ENCODE measurements around the gene MPHOSPH9. TPM values are rescaled to one million over a fixed set of nuclear protein-coding genes. Genes with fewer than 3 reads are reported as not detected.

The MPHOSPH9 gene
- total and polyA plus RNA-seq, 8 donors, result 3.3 to 13.4 (median 6.8) TPM

- no peaks in the 10 kb centered on the region for H3K27me3 ChIP-seq
- peak; percentile 62 to 79 (median 74) for ATAC-seq
- peak in 2 of 6 donors; percentile 24 to 26 for DNase-seq
- intact Hi-C loops (cut with DNase I), result no loop called here
- TF ChIP-seq, protein P1, sequence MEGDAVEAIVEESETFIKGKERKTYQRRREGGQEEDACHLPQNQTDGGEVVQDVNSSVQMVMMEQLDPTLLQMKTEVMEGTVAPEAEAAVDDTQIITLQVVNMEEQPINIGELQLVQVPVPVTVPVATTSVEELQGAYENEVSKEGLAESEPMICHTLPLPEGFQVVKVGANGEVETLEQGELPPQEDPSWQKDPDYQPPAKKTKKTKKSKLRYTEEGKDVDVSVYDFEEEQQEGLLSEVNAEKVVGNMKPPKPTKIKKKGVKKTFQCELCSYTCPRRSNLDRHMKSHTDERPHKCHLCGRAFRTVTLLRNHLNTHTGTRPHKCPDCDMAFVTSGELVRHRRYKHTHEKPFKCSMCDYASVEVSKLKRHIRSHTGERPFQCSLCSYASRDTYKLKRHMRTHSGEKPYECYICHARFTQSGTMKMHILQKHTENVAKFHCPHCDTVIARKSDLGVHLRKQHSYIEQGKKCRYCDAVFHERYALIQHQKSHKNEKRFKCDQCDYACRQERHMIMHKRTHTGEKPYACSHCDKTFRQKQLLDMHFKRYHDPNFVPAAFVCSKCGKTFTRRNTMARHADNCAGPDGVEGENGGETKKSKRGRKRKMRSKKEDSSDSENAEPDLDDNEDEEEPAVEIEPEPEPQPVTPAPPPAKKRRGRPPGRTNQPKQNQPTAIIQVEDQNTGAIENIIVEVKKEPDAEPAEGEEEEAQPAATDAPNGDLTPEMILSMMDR (IDR thresholded peaks at IDR 0.05), result no peak
- no peaks in the 10 kb centered on the region for H3K9me3 ChIP-seq
- no peaks in the 10 kb centered on the region for H3K36me3 ChIP-seq
- H3K27ac ChIP-seq, result no peak overlapping the region
- no peak overlapping the region for H3K4me3 ChIP-seq
- FAIRE-seq, result peak; percentile 53
- 73 to 83% methylated on average over 8 of the region's 8 CpGs for WGBS, 2 donors
- H3K4me1 ChIP-seq, result peaks cover 0 to 4% (median 0%) of the 10 kb centered on the region in 3 donors
Measured at GRCh38 chr12:123115409-123116121, 117.4 kb downstream of the MPHOSPH9 start.

GRCh38 chr12:123114304-123115083 lies 118.4 kb downstream of the MPHOSPH9 start:
- H3K4me1 ChIP-seq, result peaks cover 0 to 4% (median 0%) of the 10 kb centered on the region in 3 donors
- no peaks in the 10 kb centered on the region for H3K36me3 ChIP-seq
- FAIRE-seq, result no peak
- TF ChIP-seq, protein P1 (IDR thresholded peaks at IDR 0.05), result no peak
- WGBS, 2 donors, result 87 to 89% methylated on average over 13 of the region's 13 CpGs
- H3K27me3 ChIP-seq, result no peaks in the 10 kb centered on the region
- H3K4me3 ChIP-seq, result no peak overlapping the region
- no peak for DNase-seq
- no peaks in the 10 kb centered on the region for H3K9me3 ChIP-seq
- intact Hi-C loops (cut with DNase I), result no loop called here
- H3K27ac ChIP-seq, result no peak overlapping the region
- no peak for ATAC-seq

GRCh38 chr12:123113026-123113425 lies 119.9 kb downstream of the MPHOSPH9 start:
- TF ChIP-seq, protein P1 (IDR thresholded peaks at IDR 0.05), result no peak
- H3K36me3 ChIP-seq, result no peaks in the 10 kb centered on the region
- H3K4me3 ChIP-seq, result no peak overlapping the region
- peaks cover 0 to 4% (median 0%) of the 10 kb centered on the region in 3 donors for H3K4me1 ChIP-seq
- no peaks in the 10 kb centered on the region for H3K27me3 ChIP-seq
- 79% methylated on average over 8 of the region's 8 CpGs for WGBS, 2 donors
- intact Hi-C loops (cut with DNase I), result no loop called here
- H3K27ac ChIP-seq, result no peak overlapping the region
- no peaks in the 10 kb centered on the region for H3K9me3 ChIP-seq
- DNase-seq (no peak), ATAC-seq (no peak), FAIRE-seq (no peak)

- no peak for ATAC-seq
- FAIRE-seq, result no peak
- intact Hi-C loops (cut with DNase I), result no loop called here
- no peaks in the 10 kb centered on the region for H3K27me3 ChIP-seq
- DNase-seq, result no peak
- no peak overlapping the region for H3K27ac ChIP-seq
- no peaks in the 10 kb centered on the region for H3K36me3 ChIP-seq
- H3K9me3 ChIP-seq, result no peaks in the 10 kb centered on the region
- 91 to 92% methylated on average over 12 to 19 of the region's 19 CpGs for WGBS, 2 donors
- H3K4me3 ChIP-seq, result no peak overlapping the region
- TF ChIP-seq, protein P1 (IDR thresholded peaks at IDR 0.05), result no peak
- H3K4me1 ChIP-seq, result peaks cover 0 to 4% (median 0%) of the 10 kb centered on the region in 3 donors
Measured at GRCh38 chr12:123111498-123112165, 121.3 kb downstream of the MPHOSPH9 start.

All from pancreas (tissue), 10 donors.